NCI-H524 (cell line): ENCODE results near the gene HDLBP.

ENCODE experiments used
- DNase-seq, 2 experiments: peaks; one replicate each; lab custom pipeline; 2025; lab: John Stamatoyannopoulos, UW

Gene HDLBP

GRCh38 chr2:241275910-241276309 is 39.6 kb downstream of the HDLBP start:
- DNase-seq = no peak

- no peak for DNase-seq
Measured at GRCh38 chr2:241275504-241275903, 40.0 kb downstream of the HDLBP start.

DNA sequence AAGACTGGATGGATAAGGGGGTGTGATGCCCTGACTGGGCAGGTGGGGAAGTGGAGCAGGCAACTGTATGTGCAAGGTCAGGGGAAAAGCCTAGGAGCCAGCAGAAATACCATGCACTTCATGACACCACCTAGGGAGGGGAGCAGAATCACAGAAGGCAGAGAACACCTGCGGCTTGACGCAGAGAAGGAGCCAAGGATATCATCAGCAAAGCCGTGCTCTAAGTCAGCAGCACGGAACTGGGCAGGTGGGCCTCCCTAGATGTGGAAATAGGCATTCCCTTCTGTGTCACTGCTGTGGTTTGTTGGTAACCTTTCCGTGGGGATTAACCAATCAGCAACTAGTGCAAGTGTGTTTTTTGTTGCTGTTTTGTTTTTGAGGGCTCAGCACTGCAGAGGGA is 41.3 kb downstream of the HDLBP start:
- DNase-seq = no peak

DNA sequence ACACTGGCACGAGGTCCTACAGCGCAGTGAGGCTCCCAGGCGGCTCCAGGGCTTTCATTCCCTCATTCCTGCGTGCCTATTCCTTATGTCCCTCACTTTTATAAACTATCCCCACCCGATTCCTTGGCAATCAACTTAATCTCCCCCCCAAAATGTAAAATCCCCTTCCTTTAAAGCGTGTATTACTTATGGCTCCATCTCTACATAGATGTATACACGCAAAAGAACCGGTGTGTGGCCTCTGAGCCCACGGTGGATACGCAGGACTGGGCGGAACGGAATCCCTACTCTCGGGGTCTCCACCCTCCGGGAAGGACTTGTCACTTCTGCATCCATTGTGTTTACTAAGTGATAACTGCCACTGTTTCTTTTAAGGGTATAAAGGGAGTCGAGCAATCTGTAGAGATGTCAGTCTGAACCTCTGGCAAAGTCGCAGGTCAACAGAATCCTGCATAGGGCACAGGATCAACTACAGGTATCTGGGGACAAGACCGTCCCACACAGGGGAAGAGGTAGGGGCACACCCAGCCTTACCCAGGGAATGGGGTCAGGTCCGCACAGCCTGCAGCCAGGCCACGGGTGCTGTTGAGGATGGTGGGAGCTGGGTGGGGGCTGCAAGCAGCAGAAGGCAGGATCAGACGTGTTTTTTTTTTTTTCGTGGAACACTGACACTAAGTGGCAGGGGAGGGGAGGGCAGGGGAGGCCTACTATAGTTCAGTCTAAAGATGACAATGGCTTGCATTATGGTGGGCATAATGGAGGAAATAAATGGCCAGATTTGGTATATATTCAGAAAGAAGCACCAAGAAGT is 42.1 kb downstream of the HDLBP start:
- DNase-seq = no peak

DNA sequence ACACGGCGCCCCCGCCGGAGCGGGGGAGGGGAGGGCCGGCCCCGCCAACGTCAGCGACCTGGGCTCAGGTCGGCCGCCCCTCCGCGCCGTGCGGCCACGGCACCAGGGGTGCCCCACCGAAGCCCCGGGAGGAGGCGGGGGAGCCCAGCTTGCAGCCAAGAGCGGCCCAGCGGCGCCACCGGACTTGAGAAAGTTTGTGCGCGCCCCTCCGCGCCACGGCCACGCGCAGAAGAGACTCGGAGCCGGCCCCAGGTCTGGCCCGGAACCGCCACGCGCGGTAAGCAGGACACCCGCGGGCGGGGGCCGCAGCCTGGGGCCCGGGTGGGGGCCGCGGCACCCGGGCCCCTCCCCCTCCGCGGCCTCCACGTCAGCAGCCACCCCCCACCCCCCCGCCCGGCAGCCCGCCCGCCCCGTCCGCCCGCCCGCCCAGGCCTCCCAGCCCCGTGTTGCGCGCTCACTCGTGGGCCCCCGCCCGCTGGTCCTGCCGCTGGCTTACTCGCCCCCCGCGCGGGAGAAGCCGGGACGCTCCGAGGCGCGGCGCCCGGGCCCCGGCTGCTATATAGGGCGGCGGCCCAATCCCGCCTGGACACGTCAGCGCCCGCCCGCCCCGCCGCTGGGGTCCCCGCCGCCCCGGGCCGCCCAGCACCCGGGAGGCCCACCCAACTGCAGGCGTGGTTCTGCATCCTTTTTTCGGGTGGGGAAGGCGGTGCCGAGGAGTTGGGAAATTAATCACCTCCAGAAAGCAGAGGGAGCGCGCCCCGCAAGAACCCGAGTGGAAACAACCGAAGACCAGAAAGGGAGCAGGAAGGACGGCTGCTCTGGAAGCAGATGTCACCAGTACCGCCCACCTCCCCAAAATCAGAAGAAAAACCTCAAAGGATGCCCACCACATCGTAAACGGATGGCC is 42.9 kb downstream of the HDLBP start:
- DNase-seq = peak in 1 of 2 experiments; percentile 13

DNA sequence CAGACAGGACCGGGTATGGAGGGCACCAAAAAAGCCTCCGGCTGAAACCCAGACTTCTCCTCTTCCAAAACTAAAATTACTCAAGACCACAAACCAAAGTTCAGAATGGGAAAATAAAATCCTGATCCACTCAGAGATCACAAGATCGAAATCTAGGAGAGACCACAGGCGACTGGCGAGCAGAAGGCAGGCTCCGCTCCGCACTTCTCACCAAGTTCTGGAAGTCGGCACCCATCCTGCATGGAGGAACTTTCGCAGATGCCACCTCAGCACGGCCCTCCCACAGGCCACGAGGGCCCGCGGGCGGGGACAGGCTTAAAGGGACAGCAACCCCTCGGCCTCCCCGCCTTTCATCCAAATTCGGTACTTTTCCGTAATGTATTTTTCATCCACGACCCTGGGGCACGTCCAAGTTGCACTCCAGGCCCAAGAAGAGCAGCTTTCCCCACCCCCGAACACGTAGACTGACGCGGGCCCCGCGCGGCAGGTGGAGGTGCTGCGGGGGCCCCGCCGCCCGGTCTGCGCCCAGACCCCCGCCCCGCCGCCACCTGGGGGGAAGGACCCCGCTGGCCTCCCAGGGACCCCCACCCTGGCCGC is 43.7 kb downstream of the HDLBP start:
- no peak for DNase-seq

DNA sequence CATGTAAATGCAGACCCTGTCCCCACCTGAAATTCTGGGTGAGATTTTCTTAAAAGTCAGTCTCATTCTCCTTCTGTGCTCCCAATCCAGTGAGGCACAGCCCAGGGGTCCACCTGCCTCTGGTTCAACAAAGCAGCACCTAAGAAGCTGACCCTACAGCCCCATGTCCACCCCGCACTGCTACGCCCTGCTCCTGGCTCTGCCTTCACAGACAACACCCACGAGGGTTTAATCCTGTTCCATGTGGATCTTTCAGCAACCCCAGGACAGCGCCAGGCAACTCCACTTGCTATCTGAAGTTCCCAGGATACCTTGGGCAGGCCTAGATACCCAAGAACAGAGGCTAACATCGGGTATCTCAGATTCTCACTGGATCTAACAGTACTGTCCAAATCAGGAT is 44.9 kb downstream of the HDLBP start:
- no peak for DNase-seq

GRCh38 chr2:241269707-241270520 is 45.6 kb downstream of the HDLBP start:
- DNase-seq = no peak

- DNase-seq = no peak
Measured at GRCh38 chr2:241268716-241269445, 46.6 kb downstream of the HDLBP start.

- no peak for DNase-seq
Measured at GRCh38 chr2:241268306-241268705, 47.2 kb downstream of the HDLBP start.

DNA sequence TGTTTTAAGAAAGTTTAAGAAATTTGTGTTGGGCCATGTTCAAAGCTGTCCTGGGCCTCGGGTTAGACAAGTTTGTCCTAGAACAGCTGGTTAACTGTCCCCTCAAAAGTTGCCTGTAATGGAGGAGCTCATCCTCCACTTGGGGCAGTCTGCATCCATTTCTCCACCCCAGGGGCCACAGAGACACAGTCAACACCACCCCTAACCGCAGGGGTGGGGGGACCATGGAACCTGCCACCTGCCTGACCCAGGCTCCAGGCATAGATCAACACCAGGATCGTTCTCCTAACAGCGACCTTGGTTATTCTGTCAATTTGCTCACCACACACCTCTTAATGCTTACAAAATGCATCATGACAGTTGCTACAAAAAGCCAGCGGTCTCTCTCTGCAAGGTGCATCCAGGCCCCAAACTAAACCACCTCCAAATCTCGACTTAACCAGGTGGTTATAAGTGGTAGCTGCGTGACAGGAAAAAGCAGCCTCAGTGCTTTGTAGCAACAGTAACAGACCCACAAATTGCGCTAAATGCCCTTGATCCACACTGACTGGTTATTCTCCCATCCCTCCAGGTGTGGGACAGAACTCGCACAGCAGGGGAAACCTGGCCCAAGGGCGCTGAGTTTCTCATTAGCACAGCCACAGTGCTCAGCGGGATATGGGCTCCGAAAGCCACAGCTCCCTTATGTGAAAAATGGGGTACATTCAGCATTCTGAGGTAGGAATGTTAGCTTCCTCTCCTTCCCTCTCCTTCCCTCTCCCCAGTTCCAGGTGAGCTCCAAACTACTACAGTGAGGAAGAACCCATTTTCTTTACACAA is 48.0 kb downstream of the HDLBP start:
- no peak for DNase-seq

- no peak for DNase-seq
Measured at GRCh38 chr2:241265506-241265905, 50.0 kb downstream of the HDLBP start.

DNA sequence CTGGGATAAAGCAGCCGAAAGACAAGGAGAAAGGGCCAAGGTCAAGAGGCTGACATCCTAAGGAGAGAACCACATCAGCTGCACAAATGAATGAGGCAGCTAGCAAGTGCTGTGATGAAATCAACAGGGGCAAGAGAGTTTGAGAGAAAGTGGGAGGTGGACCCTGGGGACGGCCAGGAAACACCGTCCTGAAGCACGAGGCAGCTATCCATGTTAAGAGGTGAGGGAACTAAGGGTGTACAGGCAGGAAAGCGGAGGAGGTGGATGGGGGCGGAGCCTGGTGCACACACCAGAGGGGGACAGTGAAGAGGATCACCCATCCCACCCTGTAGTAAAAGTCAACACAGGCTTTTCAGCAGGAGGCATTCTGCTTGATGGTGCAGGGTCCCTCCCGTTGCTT is 52.4 kb downstream of the HDLBP start:
- no peak for DNase-seq

GRCh38 chr2:241261628-241262027 is 53.8 kb downstream of the HDLBP start:
- DNase-seq = peak in 1 of 2 experiments; percentile 4

DNA sequence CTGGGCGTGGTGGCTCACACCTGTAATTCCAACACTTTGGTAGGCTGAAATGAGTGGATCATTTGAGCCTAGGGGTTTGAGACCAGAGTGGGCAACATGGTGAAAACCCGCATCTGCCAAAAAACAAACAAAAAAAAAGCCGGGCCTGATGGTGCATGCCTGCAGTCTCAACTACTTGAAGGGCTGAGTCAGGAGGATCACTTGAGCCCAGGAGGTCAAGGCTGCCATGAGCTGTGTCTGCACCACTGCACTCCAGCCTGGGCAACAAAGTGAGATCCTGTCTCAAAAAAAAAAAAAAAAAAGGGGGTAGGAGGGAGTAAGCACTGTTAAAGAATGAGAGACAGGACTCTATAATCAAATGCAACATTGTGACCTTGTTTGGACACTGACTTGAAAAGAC is 54.6 kb downstream of the HDLBP start:
- no peak for DNase-seq

- DNase-seq = no peak
Measured at GRCh38 chr2:241258505-241259280, 56.8 kb downstream of the HDLBP start.

GRCh38 chr2:241257419-241258032 is 57.9 kb downstream of the HDLBP start:
- no peak for DNase-seq

DNA sequence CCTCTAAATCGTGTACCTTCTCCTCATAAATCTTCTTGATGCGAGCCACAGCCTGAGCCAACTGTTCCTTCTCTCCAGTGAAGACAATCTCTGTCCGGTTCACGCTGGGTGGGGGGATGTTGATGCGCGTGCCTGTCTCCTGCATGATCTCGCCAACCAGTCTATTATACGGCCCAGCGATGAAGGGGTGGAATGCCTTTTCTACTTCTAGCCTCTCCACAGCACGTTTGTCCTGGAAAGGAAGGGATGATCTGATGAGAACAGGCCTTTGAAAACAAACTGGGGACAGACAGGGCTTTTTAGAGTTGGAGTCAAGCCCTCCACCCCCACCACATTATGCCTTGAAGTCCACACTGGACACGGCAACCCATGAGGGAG is 59.3 kb downstream of the HDLBP start:
- DNase-seq = no peak

DNA sequence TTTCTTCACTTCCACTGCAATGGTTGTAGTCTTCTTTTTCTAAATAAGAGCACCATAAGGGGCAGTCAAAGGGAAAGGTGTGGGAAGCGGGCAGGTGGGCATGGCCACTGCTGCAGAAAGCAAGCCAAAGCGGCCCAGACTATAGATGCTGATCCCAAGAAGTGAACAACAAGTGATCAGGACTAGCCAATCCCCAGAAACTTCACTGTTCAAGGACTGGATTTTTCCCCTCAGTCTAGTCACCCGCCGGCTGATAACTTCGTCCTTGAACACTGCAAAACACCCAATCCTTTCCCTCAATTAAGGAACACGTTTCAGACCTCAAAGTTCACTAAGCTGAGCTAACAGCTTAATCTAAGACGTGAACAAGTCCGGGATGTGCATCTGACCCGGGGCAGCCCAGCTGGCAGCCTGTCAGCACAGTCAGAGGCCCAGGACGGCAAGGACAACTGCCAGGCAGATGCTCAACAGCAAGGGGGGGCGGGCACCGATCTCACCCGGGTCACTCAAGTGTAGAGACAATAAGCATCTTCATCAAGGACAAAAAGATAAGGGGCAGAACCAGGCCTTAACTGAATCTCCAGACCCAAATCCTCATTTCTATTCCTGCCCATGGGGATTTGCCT is 59.8 kb downstream of the HDLBP start:
- DNase-seq = peak in 1 of 2 experiments; percentile 20
